ENCODE data around the gene CMC2. TPM values are rescaled to one million over a fixed set of nuclear protein-coding genes. Genes with fewer than 3 reads are reported as not detected.
A peak's percentile ranks its signal among the peaks of the same experiment; 100 is the strongest.

CMC2 gene
- total and polyA plus RNA-seq, 2 donors from 2014 or later = 33.4 to 146 TPM

DNA sequence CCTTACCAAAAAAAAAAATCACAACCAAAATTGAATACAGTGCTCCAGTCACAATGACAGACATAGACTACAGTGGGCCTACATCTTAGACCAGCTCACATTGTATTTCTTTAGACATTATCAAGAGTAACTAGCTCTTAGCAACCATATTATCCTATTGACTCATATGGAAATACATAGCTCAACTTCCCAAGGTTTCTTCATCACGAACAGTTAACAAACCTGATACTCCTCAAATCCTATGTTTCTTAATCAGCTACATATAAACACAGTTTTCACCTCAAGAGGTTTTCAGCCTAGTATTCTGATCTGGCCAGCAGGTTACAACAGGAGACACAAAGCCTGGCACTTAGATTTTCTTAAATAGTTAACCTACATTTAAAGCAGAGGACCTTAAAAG is 29.7 kb downstream of the CMC2 start:
- Histone ChIP-seq H3K27me3 (ENCODE audit: control insufficient read depth, insufficient read depth, low read length) (no peaks in the 10 kb centered on the region), H3K9me3 (ENCODE audit: control insufficient read depth in 2 of 3, insufficient read depth in 1 of 3, low read length in 3 of 3) (no peaks in the 10 kb centered on the region), H3K36me3 (ENCODE audit: control insufficient read depth in 2 of 3, insufficient read depth in 3 of 3, low read length in 3 of 3) (peaks cover 0 to 2% (median 0%) of the 10 kb centered on the region in 3 donors), H3K9ac (ENCODE audit: low read length in 3 of 3) (no peak overlapping the region), H3K4me3 (ENCODE audit: low read length in 3 of 3) (no peak overlapping the region), H3K4me1 (ENCODE audit: control insufficient read depth in 2 of 3, insufficient read depth in 2 of 3, low read depth in 1 of 3, low read length in 3 of 3) (no peaks in the 10 kb centered on the region), H3K27ac (ENCODE audit: low read depth in 2 of 2, low read length in 2 of 2) (no peak overlapping the region)
- TF ChIP-seq, protein P1, sequence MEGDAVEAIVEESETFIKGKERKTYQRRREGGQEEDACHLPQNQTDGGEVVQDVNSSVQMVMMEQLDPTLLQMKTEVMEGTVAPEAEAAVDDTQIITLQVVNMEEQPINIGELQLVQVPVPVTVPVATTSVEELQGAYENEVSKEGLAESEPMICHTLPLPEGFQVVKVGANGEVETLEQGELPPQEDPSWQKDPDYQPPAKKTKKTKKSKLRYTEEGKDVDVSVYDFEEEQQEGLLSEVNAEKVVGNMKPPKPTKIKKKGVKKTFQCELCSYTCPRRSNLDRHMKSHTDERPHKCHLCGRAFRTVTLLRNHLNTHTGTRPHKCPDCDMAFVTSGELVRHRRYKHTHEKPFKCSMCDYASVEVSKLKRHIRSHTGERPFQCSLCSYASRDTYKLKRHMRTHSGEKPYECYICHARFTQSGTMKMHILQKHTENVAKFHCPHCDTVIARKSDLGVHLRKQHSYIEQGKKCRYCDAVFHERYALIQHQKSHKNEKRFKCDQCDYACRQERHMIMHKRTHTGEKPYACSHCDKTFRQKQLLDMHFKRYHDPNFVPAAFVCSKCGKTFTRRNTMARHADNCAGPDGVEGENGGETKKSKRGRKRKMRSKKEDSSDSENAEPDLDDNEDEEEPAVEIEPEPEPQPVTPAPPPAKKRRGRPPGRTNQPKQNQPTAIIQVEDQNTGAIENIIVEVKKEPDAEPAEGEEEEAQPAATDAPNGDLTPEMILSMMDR (IDR thresholded peaks at IDR 0.05; ENCODE audit: borderline replicate concordance, extremely low read depth, insufficient read depth) = no peak
- intact Hi-C loops (cut with DNase I) = no loop called here
- FAIRE-seq (no peak), DNase-seq (no peak)

DNA sequence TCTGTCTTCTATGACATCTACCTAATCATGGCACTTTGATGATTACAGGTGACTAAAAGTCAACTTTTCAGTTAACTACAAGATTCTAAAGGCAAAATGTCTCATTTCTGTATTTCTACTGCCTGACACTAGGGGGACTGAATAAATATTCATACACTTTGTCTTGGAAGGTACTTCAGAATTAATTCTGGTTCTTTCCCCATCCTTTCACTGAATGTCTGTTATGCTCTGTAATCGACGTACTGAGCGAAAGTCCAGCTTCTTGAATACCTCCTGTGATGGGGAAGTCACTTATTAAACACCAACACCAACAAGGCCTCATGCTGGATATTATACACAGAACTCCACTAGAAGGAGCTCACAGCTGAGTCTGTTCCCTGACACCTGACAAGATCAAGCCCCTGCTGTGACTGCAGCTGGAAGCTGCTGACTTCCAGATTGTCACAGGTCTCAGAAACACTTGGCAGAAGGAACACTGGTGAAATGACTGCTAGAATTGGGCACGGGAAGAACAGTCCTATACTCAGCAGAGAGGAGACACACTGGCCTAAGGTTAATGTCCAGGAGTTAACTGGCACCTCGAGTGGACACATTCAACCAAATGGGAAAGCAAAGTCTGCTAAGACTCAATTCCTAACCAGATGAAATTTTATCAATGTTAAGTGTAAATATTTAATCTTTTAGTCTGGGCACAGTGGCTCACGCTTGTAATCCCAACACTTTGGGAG is 31.9 kb downstream of the CMC2 start:
- H3K27me3 ChIP-seq (ENCODE audit: control insufficient read depth, insufficient read depth, low read length) = no peaks in the 10 kb centered on the region
- H3K4me1 ChIP-seq (ENCODE audit: control insufficient read depth in 2 of 3, insufficient read depth in 2 of 3, low read depth in 1 of 3, low read length in 3 of 3) = no peaks in the 10 kb centered on the region
- no peak overlapping the region for H3K9ac ChIP-seq (ENCODE audit: low read length in 3 of 3)
- TF ChIP-seq, protein P1 (IDR thresholded peaks at IDR 0.05; ENCODE audit: borderline replicate concordance, extremely low read depth, insufficient read depth) = peak; percentile 6
- DNase-seq (no peak), FAIRE-seq (no peak)
- H3K36me3 ChIP-seq (ENCODE audit: control insufficient read depth in 2 of 3, insufficient read depth in 3 of 3, low read length in 3 of 3) = peaks cover 0 to 2% (median 0%) of the 10 kb centered on the region in 3 donors
- H3K9me3 ChIP-seq (ENCODE audit: control insufficient read depth in 2 of 3, insufficient read depth in 1 of 3, low read length in 3 of 3) = no peaks in the 10 kb centered on the region
- intact Hi-C loops (cut with DNase I) = no loop called here
- H3K27ac ChIP-seq (ENCODE audit: low read depth in 2 of 2, low read length in 2 of 2) = peak overlapping the region in 1 of 2 donors; percentile 49
- no peak overlapping the region for H3K4me3 ChIP-seq (ENCODE audit: low read length in 3 of 3)

DNA sequence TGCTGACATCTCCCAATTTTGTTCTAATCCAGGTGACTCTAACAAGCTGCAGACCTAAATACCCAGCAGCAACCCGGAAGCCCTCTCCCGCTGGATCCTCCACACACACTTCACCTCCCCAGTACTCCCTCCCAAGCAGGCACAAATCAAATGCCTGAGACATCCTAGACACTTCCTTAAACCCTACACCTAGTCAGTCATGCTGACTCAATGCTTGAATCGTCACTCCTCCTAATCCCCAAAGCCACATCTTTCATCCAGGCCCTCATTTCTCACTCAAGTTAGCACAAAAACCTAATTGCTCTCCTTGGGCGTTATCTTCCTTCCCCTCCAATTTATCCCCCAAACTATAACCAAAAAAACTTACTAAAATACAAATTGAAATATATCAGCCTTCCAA is 32.7 kb downstream of the CMC2 start:
- TF ChIP-seq, protein P1 (IDR thresholded peaks at IDR 0.05; ENCODE audit: borderline replicate concordance, extremely low read depth, insufficient read depth) = no peak
- peak in 1 of 5 donors; percentile 19 for DNase-seq
- intact Hi-C loops (cut with DNase I) = no loop called here

More for the DNA sequence above, 32.7 kb downstream of the CMC2 start:
- Histone ChIP-seq H3K9ac (ENCODE audit: low read length in 3 of 3) (no peak overlapping the region), H3K27ac (ENCODE audit: low read depth in 2 of 2, low read length in 2 of 2) (no peak overlapping the region), H3K4me3 (ENCODE audit: low read length in 3 of 3) (no peak overlapping the region), H3K36me3 (ENCODE audit: control insufficient read depth in 2 of 3, insufficient read depth in 3 of 3, low read length in 3 of 3) (peaks cover 0 to 2% (median 0%) of the 10 kb centered on the region in 3 donors), H3K27me3 (ENCODE audit: control insufficient read depth, insufficient read depth, low read length) (no peaks in the 10 kb centered on the region), H3K9me3 (ENCODE audit: control insufficient read depth in 2 of 3, insufficient read depth in 1 of 3, low read length in 3 of 3) (no peaks in the 10 kb centered on the region), H3K4me1 (ENCODE audit: control insufficient read depth in 2 of 3, insufficient read depth in 2 of 3, low read depth in 1 of 3, low read length in 3 of 3) (peaks cover 0 to 2% (median 0%) of the 10 kb centered on the region in 3 donors)
- FAIRE-seq = no peak

Data from kidney (tissue), 14 donors.